Measurements from ENCODE around the gene SCARB1.

The SCARB1 gene

DNA sequence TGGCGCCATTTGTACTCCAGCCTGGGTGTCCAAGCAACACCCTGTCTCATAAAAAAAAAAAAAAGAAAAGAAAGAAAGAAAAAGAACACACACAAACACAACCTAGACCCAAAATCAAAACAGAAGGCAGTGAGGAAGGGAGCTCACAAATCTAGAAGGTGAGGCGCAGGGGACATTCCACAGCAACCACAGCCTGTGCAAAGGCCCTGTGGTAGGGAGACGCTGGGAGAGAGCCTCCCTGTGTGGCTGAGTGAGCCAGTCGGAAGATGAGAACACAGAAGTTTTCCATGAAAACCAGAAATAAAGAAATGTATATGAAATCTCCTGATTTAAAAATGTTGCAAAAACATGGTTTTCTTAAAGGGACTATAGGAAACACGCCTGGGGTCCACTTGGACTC lies 44.6 kb downstream of the SCARB1 start:
- no peak for DNase-seq

GRCh38 chr12:124817076-124818000 lies 46.3 kb downstream of the SCARB1 start:
- DNase-seq: no peak

GRCh38 chr12:124816295-124816854 lies 47.3 kb downstream of the SCARB1 start:
- DNase-seq: no peak

- DNase-seq: peak; percentile 57
Measured at GRCh38 chr12:124814741-124815613, 48.7 kb downstream of the SCARB1 start.

- no peak for DNase-seq
Measured at GRCh38 chr12:124813782-124814181, 49.9 kb downstream of the SCARB1 start.

- DNase-seq: no peak
Measured at GRCh38 chr12:124812979-124813378, 50.7 kb downstream of the SCARB1 start.

- DNase-seq: no peak
Measured at GRCh38 chr12:124812356-124812755, 51.3 kb downstream of the SCARB1 start.

- no peak for DNase-seq
Measured at GRCh38 chr12:124811633-124812032, 52.0 kb downstream of the SCARB1 start.

GRCh38 chr12:124809878-124810277 lies 53.8 kb downstream of the SCARB1 start:
- no peak for DNase-seq

DNA sequence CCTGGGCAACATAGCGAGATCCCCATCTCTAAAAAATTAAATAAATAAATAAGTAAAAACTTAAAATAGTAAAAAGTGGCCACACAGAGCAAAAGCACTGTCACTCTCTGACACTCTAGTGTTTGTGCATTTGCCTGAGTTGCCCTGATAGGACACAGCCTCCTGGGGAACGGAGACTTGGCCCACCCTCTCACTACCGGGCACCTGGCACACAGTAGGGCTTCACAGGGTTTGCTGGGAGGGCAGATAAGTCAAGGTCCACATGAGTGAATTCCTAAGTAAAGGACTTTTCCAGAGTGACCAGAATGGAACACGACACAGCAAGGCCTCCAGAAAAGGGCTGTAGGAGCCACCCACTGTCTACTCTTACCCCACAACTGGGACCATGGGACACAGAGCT lies 54.3 kb downstream of the SCARB1 start:
- no peak for DNase-seq

DNA sequence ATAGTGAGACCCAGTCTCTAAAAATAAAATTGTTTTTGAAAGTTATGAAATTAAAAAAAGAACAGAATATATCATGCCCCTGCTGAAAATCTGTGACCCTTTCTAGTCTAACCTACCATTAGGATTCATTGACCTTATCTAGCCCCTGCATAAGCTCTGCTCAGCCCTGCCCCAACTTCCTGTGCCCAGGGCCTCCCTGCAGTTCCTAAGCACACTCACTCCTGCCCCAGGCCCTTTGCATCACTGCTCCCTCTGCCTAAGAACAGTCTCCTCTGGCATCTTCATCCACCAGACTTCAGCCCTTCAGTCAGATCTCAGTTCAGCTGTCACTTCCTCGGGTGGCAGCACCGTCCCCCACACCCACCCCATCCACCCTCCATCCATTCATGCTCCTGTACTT lies 55.4 kb downstream of the SCARB1 start:
- no peak for DNase-seq

DNA sequence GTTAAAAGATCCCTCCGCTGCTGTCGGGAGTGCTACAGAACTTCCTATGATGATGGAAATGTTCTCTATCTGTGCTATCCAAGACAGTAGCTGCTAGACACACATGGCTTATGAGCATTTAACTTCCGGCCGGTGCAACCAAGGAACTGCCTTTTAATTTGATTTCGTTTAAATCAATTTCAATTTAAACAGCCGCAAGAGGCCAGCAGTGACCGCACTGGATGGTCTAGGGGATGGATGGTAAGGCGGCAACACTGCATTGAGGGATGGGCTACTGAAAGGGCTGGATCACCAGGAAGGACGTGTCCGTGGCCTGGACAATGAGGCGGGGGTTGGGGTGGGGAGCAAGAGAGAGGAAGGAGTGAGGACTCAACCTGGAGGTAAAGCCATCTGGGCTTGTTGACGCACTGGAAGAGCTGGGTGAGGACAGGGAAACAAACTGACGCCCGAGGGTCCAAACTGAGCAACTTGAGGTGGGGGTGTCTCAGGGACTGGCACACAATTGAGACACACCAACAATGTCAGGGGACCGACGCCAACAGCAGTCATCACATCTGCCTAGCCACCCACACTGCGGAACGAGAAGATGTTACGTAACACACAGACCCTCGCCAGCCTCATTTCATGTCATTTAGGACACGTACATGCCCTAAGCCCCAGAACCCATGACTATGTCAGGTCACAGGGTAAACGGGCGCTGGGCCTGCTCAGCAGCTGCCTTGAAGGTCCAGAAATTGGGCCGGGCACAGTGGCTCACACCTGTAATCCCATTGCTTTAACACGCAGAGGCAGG lies 57.6 kb downstream of the SCARB1 start:
- no peak for DNase-seq

DNA sequence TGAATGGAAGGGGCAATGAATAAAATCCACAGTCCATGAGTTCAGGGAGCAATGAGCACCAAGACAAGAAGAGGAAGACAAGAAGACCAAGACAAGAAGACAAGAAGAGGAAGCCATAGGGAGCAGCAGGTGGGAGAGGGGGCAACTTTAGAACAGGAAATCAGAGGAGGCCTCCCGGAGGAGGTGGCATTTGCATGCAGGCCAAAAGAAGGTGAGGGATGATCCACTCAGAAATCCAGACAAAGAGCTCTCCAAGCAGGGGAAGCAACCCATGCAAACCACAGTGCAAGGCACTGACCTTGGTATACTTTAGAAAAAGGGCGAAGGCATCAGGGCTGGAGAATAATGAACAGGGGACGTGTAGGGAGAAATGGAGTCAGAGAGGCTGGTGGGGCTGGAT lies 58.6 kb downstream of the SCARB1 start:
- DNase-seq: no peak

GRCh38 chr12:124804011-124804621 lies 59.5 kb downstream of the SCARB1 start:
- DNase-seq: no peak

DNA sequence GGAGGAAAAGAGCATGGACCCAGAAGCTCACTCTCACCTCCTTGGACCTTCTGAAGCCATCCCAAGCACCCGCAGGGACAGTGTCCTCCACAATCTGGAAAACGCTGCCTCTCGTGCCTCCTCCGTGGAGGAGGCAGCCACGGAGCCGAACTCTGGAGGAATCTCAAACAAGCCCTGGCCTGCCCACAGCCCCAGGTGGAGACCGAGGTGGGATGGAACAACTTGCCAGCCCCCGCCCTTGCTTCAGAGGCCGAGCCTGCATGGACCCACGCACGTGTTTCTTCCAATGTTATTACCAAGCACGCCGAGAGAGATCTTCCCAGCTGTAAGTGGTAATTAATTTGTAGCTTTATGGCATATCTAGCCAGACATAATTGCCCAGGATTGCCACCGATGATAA lies 61.3 kb downstream of the SCARB1 start:
- DNase-seq: no peak

- no peak for DNase-seq
Measured at GRCh38 chr12:124800506-124800905, 63.2 kb downstream of the SCARB1 start.

GRCh38 chr12:124797321-124797720 lies 66.3 kb downstream of the SCARB1 start:
- no peak for DNase-seq

DNA sequence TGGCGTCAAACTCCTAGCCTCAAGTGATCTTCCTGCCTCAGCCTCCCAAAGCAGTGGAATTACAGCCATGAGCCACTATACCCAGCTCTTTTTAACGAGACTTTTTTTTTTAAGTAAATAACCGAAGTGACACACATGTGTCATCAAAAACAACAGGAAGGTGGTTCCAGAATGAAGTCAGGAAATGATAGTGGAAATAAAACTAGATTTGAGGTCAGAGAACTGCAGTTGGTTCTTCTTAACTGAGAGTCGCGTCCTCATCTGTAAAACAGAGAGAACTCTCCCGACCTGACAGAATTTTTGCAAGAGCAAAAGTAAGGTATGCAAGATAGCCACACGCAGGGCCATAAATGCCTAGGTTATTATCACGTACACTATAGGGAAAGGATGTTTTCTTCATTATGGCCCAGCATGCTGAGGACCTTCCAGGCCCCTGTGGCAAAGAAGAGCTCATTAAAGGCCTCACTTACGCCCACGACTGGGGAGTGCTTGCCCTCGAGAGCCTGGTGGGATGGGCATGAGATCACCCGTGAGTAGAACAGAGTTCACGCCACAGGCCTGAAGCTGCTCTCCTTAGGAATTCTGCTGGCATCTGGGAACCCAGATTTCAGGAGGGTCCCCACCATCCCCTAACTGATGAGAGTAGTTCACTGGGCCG lies 67.2 kb downstream of the SCARB1 start:
- DNase-seq: no peak

DNA sequence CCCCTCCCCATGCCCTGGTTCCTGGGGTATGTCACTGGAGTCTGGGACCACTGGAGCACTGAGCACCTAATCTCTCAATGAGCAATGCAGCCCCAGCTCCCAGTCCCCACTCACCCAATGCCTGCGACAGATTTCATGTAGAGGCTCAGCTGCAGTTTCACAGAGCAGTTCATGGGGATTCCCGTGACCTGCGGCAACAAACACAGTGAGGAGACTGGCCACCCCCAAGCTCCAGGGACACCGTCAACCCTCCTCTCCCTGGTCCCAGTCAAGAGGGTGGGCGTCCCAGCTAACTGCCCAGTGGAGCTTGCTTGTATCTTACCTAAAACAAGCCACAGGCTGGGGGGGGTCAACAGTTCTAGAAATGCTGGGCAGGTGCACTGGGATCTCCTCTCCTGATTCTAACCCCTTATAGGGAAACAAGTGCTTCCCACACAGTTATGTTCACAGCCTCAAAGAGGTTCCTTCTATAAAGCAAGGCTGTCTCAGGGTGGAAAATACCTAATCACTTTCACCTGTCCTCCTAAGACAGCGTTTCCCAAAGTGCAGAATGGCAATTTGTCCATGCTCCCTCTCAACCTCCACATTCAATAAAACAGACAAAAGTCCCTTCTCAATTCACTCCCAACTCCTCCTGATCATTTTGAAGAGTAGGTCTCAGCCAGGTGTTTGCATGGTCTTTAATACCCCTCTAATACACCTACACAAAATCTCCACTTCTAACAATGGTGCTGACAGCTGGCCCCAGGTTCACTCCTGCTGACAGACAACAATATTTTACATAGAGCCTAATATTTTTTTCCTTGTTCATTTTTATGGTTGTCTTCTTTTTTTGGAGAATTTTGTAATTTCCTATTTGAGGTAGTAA lies 68.3 kb downstream of the SCARB1 start:
- no peak for DNase-seq

- DNase-seq: no peak
Measured at GRCh38 chr12:124792961-124793441, 70.7 kb downstream of the SCARB1 start.

Data from NCI-H2029 (cell line).